Measurements from ENCODE around the gene UBE4A. TPM values are rescaled to one million over a fixed set of nuclear protein-coding genes. Genes with fewer than 3 reads are reported as not detected.

Gene UBE4A
- polyA plus RNA-seq, 3 donors, result 34.4 to 41.4 (median 34.7) TPM

DNA sequence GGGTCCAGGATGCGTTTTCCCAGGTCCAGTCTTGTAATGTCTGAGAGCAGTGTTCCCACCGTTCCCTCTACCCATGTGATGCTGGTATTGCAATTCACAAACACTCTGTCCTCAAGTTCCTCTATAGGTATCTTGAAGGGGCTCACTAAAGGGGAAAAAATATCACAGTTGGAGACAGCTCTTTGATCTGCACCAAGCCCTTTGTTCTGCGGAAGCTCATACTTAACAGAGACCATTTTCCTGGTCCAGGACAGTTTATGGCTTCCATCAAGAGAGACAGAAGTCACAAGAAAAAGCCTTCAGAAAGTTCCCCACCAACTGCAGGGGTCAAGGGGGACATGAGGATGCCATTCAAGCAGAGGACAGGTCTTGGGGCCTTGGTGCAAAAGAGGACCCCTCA, 19.0 kb upstream of the UBE4A start:
- DNase-seq (ENCODE audit: low read depth in 3 of 3, low spot score in 2 of 3), result no peak

DNA sequence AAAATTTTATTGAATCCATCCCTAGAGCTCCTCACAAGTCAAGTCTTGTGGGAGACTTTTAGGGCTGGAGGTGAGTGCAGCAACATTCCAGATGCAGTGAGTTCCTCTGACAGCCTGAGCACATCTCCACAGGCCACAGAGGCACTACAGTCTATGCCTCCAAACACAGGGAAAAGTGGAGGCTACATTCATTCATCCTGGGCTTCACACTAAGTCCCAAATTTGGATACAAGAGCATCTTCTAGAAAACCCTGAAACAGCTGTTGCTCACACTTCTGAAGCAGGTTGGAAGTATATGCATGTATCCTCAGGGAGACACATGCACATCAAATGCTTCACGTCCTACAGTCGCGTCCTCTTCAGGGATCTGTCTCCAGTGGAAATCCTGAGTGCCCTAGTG, 18.1 kb upstream of the UBE4A start:
- no peak for DNase-seq (ENCODE audit: low read depth in 3 of 3, low spot score in 2 of 3)

DNA sequence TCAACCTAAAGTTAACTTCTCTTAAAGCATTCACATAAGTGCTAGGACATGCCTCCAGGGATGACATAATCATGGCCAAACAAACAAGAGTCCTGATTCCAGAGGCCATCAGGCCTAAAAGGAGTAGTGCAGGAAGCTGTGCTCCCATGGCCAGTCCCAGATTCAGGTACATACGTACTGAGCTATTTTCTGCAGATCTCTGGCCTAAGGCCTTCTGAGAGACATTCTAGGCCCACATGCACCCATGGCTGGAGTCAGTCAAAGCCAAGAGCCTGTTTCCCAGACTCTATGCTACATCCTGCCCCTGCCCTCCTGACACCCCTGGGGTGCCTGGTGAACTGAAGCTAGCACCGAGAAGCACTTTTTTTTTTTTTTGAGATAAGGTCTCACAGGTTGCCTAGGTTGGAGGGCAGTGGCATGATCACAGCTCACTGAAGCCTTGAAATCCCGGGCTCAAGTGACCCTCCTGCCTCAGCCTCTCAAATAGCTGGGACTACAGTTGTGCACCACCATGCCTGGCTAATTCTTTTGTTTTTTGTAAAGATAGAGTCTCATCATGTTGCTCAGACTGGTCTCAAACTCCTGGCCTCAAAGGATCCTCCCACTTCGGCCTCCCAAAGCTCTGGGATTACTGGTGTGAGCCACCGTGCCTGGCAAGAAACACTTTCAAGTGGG, 17.4 kb upstream of the UBE4A start:
- DNase-seq (ENCODE audit: low read depth in 3 of 3, low spot score in 2 of 3), result no peak

DNA sequence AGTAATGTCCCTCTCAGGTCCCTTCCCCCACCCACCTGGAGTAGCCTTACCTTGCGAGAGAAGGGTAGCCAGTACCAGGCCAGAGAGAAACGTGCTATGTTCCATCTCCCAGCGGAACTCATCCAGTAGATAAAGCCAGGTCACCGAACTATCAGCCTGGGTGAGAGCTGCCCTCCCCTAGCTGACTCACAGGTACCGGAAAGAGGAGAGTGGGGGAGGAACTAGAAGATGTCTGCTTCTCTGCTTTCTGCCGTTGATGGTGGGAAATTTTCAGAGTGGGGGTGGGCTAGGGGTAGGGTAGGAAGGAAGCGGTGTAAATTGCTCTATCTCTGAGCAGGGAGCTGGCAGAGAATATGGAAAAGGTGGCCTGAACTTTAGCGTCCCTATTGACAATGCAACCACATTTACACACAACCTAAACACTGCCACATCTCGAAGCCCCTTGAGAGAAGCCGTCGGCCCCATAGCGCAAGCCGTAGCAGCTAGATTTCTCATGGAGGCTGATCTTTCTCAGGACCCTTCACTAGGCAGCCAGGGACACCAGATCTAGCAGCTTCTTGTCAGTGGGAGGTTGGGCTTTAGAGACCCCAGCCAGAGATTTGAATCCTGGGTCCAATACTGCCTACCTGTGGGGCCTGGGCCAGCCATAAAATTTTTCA, 16.8 kb upstream of the UBE4A start, which contains the start of gene CD3D:
CD3D (minus strand) TSS at position 203 of the 659 bp plus-strand sequence; CDS start at position 105, 98 bp downstream.
- DNase-seq (ENCODE audit: low read depth in 3 of 3, low spot score in 2 of 3), result no peak

DNA sequence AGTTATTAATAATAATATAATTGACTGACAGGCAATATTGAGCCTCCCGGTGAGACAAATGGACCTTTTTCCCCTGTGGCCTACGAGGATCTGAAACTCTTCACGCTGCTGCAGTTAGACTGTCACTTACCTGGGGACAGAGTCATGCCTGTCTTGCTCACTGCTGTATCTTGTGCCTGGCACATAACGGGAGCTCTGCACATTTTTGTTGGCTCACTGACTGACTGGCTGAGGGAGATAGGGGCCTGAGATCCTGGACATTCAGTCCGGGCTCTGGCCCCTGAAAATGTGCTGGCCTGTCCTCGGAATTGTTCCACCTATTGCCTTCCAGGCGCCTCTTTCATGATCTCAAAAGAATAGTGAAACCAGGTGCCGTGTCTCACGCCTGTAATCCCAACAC, 16.2 kb upstream of the UBE4A start:
- DNase-seq (ENCODE audit: low read depth in 3 of 3, low spot score in 2 of 3), result no peak

DNA sequence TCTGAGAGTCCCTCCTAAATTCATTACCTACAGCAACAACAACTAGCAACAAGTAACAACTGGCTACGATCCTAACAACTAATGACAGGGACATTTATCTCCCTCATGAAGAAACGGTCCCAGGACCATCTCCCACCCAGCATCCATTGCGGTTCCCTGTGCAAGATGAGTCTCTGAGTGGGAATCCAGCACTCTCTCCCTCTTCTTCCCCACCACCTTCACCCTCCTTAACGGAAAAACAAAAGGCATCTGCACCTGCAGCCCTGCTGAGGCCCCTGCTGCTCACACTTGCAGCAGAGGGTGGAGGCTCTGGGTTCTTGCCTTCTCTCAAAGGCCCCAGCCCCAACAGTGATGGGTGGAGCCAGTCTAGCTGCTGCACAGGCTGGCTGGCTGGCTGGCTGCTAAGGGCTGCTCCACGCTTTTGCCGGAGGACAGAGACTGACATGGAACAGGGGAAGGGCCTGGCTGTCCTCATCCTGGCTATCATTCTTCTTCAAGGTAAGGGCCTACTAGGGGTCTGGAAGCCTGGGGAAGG, 15.4 kb upstream of the UBE4A start, which contains the start of gene CD3G:
CD3G (plus strand) TSS at position 364 of the 535 bp plus-strand sequence; CDS start at position 444, 80 bp downstream.
- DNase-seq (ENCODE audit: low read depth in 3 of 3, low spot score in 2 of 3), result no peak

DNA sequence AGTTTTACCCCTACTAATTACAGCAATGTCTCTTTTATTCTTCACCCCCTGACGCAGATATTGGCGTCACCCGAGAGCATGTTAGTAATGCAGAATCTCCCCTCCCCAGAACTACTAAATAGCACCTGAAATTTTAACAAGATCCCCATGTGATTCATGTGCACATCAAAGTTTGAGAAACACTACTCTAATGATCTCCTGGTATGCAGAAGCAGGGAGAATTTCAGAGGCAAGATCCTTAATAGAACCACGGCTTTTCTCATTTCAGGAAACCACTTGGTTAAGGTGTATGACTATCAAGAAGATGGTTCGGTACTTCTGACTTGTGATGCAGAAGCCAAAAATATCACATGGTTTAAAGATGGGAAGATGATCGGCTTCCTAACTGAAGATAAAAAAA, 9.9 kb upstream of the UBE4A start:
- DNase-seq (ENCODE audit: low read depth in 3 of 3, low spot score in 2 of 3), result no peak

DNA sequence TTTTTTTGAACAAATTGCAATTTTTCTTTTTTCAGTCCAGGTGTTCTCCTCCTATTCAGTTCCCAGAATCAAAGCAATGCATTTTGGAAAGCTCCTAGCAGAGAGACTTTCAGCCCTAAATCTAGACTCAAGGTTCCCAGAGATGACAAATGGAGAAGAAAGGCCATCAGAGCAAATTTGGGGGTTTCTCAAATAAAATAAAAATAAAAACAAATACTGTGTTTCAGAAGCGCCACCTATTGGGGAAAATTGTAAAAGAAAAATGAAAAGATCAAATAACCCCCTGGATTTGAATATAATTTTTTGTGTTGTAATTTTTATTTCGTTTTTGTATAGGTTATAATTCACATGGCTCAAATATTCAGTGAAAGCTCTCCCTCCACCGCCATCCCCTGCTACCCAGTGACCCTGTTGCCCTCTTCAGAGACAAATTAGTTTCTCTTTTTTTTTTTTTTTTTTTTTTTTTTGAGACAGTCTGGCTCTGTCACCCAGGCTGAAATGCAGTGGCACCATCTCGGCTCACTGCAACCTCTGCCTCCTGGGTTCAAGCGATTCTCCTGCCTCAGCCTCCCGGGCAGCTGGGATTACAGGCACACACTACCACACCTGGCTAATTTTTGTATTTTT, 6.2 kb upstream of the UBE4A start:
- peak in 2 of 3 donors; percentile 2 to 3 for DNase-seq (ENCODE audit: low read depth in 3 of 3, low spot score in 2 of 3)

DNA sequence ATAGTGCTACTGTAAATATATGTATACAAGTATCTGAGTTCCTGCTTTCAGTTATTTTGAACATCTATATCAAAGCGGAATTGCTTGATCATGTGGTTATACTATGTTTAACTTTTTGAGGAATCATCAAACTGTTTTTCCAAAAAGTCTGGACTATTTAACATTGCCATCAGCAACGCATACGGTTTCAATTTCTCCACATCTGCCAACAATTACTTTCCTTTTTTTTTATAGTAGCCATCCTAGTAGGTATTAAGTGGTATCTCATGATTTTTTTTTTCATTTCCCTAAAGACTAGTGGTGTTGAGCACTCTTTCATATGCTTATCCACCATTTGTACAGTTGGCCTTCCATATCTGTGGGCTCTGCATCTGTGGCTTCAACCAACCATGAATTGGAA, 1.3 kb upstream of the UBE4A start:
- no peak for DNase-seq (ENCODE audit: low read depth in 3 of 3, low spot score in 2 of 3)

DNA sequence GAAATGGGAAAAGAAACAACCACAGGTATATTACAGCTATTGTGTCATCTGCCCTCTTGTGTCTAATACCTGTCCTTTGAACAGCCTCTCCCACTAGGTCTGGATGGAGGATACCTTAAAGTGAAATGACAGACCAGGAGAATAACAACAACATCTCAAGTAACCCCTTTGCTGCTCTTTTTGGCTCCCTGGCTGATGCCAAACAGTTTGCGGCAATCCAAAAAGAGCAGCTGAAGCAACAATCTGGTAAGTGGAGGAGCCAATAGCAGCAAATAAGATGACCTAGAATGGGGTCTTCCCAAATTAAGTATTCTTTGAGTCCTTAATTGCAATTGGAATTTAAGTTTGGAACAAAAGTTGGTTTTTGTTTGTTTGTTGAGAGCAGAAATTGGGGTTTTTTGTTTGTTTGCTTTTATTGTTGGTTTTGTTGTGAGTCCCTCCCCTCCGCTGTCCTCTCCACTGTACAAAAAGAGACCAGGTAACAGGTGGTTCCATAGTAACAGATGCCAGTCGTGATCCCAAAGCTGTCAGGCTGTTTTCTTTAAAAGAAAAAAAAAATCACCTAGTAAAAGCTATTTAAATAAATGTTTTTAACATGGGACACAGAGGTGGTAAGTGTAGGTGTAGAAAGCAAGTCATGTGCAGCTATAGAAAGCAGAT, 5.7 kb downstream of the UBE4A start:
- no peak for DNase-seq (ENCODE audit: low read depth in 3 of 3, low spot score in 2 of 3)

DNA sequence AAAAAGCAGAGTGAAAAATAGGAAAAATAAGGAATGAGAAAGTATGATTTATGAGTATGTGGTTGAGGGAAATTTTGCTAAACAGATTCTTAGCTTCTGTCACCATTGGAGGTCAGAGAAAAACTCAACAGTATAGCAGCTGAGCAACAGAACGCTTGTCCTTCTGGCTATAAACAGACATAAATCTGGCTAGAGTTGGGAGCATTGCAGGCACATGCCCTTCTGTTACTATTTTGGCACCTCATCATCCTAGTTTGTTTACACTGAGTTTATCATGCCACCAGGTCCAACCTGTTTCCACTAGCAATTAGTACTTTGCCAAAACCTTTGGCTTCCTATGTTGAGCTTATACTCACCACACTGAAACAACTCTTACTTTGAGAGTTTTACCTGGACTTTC, 6.9 kb downstream of the UBE4A start:
- no peak for DNase-seq (ENCODE audit: low read depth in 3 of 3, low spot score in 2 of 3)

DNA sequence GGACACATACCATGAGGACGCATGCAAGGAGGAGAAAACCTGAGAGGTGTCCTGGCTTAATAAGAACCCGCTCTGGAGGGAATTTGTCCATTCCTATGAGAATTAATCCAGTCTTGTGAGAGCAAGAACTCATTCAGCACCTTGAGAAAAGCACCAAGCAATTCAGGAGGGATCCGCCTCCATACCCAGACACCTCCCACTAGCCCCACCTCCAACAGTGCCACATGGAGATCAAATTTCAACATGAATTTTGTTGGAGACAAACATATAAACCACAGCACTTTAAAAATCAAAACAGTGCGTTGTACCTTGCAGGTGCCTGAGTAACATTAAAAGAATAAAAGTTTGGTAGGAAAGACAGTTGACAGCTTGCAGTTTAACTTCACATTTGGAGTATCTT, 11.4 kb downstream of the UBE4A start:
- no peak for DNase-seq (ENCODE audit: low read depth in 3 of 3, low spot score in 2 of 3)

DNA sequence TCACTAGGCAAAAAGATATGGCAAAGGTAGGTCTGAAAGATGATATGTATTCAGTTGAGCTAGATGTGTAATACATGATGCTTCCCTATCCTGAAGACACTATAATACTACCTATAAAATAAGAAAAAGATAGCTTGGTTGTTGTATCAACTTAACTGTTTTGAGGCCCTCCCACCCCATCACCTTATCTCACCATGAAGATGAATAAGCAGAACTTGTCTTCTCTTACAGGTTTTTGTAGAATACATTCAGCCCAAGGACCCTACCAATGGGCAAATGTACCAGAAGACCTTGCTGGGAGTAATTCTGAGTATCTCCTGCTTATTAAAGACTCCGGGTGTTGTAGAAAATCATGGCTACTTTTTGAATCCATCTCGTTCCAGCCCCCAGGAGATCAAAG, 13.9 kb downstream of the UBE4A start:
- no peak for DNase-seq (ENCODE audit: low read depth in 3 of 3, low spot score in 2 of 3)

DNA sequence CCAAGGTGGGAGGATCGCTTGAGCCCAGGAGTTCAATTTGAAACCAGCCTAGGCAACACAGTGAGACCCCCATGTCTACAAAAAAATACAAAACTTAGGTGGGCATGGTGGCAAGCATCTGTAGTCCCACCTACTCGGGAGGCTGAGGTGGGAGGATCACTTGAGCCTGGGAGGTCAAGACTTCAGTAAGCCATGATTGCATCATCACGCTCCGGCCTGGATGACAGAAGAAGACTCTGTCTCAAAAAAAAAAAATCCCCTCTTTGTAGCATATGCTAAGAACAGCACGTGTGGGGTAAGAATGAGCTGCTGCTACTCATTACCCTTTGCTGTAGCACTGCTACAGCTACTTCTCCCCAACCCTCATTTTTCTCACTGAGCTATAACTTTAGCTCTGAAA, 14.5 kb downstream of the UBE4A start:
- DNase-seq (ENCODE audit: low read depth in 3 of 3, low spot score in 2 of 3), result no peak

DNA sequence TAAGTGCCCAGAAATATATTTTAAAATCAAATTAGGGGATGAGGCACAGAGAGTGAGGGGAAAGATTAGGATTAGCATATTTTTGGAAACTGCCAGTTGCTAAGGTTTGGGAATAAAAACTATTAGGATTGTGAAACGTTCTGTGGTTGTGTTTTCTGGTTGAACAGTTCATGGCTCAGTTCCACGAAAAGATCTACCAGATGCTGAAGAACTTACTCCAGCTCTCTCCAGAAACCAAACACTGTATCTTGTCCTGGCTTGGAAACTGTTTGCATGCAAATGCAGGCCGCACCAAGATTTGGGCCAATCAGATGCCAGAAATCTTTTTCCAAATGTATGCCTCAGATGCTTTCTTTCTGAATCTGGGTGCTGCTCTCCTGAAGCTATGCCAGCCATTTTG, 15.3 kb downstream of the UBE4A start:
- DNase-seq (ENCODE audit: low read depth in 3 of 3, low spot score in 2 of 3), result no peak

DNA sequence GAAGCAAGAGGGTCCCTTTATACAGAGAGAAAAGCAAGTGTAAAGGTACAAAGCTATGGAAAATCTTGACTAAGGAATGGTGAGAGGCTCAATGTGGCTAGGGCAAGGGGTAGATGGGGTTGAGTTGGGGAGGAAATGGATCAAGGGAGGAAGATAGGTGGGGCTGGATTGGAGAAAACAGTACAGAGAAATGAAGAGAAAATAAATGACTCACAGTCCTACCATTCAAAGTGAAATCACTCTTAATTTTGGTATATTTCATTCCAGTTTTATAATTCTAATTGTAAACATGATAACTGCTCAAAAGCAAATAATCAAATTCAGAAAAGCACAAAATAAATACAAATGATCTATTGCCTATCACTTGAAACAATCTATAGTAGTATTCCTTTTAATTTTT, 16.6 kb downstream of the UBE4A start:
- no peak for DNase-seq (ENCODE audit: low read depth in 3 of 3, low spot score in 2 of 3)

DNA sequence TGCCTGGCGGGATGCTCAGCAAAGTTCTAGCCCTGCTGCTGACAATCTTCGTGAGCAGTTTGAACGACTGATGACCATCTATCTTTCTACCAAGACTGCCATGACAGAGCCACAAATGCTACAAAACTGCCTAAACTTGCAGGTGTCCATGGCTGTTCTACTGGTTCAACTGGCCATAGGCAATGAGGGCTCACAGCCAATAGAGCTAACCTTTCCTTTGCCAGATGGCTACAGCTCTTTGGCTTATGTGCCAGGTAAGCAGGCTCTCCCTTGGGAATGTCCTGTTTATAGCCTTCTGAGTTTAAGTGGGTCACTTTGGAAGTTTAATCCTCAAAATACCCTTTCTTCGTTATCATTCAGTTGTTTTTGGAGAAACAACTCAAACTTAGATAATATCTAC, 20.1 kb downstream of the UBE4A start:
- no peak for DNase-seq (ENCODE audit: low read depth in 3 of 3, low spot score in 2 of 3)

DNA sequence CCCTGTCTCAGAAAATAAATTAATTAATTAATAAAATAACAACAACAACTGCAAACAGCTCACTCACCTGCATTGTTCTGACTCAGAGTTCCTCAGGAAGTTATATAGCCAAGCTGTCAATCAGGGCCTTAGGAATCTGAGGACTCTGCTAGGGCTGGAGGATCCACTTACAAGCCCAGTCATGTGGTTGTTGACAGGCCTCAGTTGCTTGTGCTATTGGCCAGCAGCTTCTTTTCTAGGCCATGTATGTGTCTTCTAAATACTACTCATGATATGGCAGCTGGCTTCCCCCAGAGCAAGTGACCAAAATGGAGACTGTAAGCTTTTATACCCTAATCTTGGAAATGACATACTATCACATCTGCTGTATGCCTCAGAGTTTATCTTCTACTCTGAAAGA, 21.2 kb downstream of the UBE4A start:
- no peak for DNase-seq (ENCODE audit: low read depth in 3 of 3, low spot score in 2 of 3)

DNA sequence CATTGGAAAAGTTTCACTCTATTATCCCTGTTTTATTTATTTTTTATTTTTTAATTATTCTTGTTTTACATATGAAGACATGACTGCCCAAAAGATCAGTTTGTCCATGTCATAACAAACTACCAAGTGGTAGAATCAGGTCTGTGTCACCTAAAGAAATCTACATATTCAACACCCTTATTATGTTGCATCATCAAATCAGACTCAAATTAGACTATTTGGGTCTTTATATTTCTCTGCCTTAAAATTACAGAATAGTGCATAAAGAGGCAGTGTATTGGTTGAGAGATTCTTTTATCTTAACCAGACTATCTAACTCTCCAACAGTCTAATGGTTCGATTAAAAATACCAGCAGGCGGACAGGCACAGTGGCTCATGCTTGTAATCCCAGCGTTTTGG, 23.6 kb downstream of the UBE4A start:
- DNase-seq (ENCODE audit: low read depth in 3 of 3, low spot score in 2 of 3), result no peak

DNA sequence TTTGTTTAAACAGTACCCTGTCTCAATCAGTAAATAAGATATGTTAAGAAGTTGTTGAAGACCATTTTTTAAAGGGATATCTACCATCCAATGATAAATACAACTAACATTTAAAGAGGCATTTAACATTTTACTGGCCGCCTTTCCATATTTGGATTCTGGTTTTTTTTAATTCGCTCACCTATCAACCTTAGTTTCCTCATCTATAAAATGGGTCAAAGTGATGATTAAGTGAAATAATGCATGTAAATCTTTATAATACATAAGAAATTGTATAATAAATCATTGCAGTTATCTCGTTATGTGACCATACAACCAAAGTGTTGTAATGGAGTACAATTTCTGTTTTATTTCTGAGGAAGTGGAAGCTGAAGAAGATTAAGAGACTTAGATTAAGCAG, 24.3 kb downstream of the UBE4A start:
- no peak for DNase-seq (ENCODE audit: low read depth in 3 of 3, low spot score in 2 of 3)

DNA sequence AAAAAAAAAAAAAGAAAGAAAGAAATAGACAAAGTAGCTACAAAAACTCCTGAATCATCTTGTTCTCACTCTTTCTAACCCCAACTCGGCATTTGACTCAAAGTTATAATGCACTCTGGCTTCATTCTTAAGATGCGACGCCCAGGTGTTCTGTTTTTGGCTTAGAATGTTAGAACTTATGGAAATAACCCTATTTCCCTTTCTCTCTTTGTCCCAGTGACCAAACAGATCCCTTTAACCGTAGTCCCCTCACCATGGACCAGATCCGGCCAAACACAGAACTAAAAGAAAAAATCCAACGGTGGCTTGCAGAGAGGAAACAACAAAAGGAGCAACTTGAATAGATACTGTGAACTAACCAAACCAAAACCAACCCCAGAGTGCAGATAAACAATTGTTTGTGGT, 36.7 kb downstream of the UBE4A start:
- no peak for DNase-seq (ENCODE audit: low read depth in 3 of 3, low spot score in 2 of 3)

All from right renal cortex interstitium (tissue), 3 donors.